ENCODE data around the gene CCDC172.

DNA sequence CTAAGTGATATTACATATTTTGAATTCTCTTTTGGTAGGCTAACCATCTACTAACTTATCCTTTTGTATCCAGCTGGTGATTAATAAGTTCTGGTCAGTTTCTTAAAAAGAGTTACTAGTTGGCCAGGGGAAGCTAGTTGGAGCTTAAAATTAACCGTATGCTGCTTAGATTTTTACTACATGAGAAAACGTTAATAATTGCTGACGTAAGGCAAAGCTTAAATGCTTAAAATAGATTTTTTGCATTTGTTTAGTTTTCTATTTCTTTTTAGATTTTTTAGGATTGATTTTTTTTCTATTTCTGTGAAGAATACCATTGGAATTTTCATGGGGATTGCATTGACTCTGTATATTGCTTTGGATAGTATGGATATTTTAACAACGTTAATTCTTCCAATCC lies 32.6 kb downstream of the CCDC172 start:
- TF ChIP-seq FOXM1 (IDR thresholded peaks at IDR 0.05; ENCODE audit: borderline replicate concordance) (no peak), FOXA1 (IDR thresholded peaks at IDR 0.05) (no peak), FOXK2 (IDR thresholded peaks at IDR 0.05) (no peak), SUZ12 (IDR thresholded peaks at IDR 0.05) (no peak), NFRKB (IDR thresholded peaks at IDR 0.05) (no peak), HDGF (IDR thresholded peaks at IDR 0.05; ENCODE audit: borderline replicate concordance) (no peak), CTBP1 (IDR thresholded peaks at IDR 0.05; ENCODE audit: borderline replicate concordance) (no peak)
- TF ChIP-seq, protein P1, sequence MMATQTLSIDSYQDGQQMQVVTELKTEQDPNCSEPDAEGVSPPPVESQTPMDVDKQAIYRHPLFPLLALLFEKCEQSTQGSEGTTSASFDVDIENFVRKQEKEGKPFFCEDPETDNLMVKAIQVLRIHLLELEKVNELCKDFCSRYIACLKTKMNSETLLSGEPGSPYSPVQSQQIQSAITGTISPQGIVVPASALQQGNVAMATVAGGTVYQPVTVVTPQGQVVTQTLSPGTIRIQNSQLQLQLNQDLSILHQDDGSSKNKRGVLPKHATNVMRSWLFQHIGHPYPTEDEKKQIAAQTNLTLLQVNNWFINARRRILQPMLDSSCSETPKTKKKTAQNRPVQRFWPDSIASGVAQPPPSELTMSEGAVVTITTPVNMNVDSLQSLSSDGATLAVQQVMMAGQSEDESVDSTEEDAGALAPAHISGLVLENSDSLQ (IDR thresholded peaks at IDR 0.05): no peak

Data from HEK293T (cell line).